LNCaP clone FGC (cell line): ENCODE results near the gene XYLB.

ENCODE experiments used
- DNase-seq: peaks from one replicate; pipeline ENCODE4 v3.0.0-alpha.2; 2011; ENCODE audit warnings: low read depth
- H3K4me3 ChIP-seq: 2 replicates; pipeline ENCODE4 v1.5.1; 2011; ENCODE audit warnings: mild to moderate bottlenecking, low read depth, low read length, control low read depth
- CTCF ChIP-seq: IDR thresholded peaks from 2 replicates; pipeline ENCODE4 v1.5.1; 2012; ENCODE audit warnings: mild to moderate bottlenecking; ENCODE audit not compliant: control insufficient read depth, insufficient read depth; ENCODE audit errors: extremely low read depth

Gene XYLB

GRCh38 chr3:38371541-38372213, 25.1 kb downstream of the XYLB start:
- H3K4me3 ChIP-seq, result no peak overlapping the region
- TF ChIP-seq CTCF, result no peak
- no peak for DNase-seq

- no peak for TF ChIP-seq CTCF
- DNase-seq, result no peak
Measured at GRCh38 chr3:38372214-38372601, 25.6 kb downstream of the XYLB start.

GRCh38 chr3:38374221-38374620, 27.6 kb downstream of the XYLB start:
- no peak overlapping the region for H3K4me3 ChIP-seq
- no peak for DNase-seq
- no peak for TF ChIP-seq CTCF

More at GRCh38 chr3:38372214-38372601, 25.6 kb downstream of the XYLB start:
- H3K4me3 ChIP-seq, result no peak overlapping the region

GRCh38 chr3:38375072-38375471, 28.5 kb downstream of the XYLB start:
- no peak overlapping the region for H3K4me3 ChIP-seq
- TF ChIP-seq CTCF, result no peak

GRCh38 chr3:38375488-38376097, 29.0 kb downstream of the XYLB start:
- H3K4me3 ChIP-seq, result no peak overlapping the region
- TF ChIP-seq CTCF, result no peak
- no peak for DNase-seq

More at GRCh38 chr3:38375072-38375471, 28.5 kb downstream of the XYLB start:
- no peak for DNase-seq

GRCh38 chr3:38376098-38376816, 29.7 kb downstream of the XYLB start:
- TF ChIP-seq CTCF, result no peak
- DNase-seq, result no peak
- H3K4me3 ChIP-seq, result no peak overlapping the region
